Fibroblast of lung (primary cell): ENCODE data around the gene DNAH1. TPM values are rescaled to one million over a fixed set of nuclear protein-coding genes. Genes with fewer than 3 reads are reported as not detected.

Source experiments
- DNase-seq, 2 donors: peaks; one replicate each; pipeline versions ENCODE4 v3.0.0 to v3.0.0-alpha.2; 2010; ENCODE audit warnings: low read depth in 2 of 2
- H2AFZ ChIP-seq: 2 replicates; pipeline ENCODE4 v1.5.1; 2012; ENCODE audit warnings: low read length, control low read depth, inconsistent platforms
- H3K27ac ChIP-seq: 2 replicates; pipeline ENCODE4 v1.5.1; 2011; ENCODE audit warnings: low read length, control low read depth; ENCODE audit not compliant: insufficient read depth
- H3K27me3 ChIP-seq: 2 replicates; pipeline ENCODE4 v1.5.1; 2011; ENCODE audit warnings: mild to moderate bottlenecking, low read length; ENCODE audit not compliant: control insufficient read depth, insufficient read depth
- H3K36me3 ChIP-seq: 2 replicates; pipeline ENCODE4 v1.5.1; 2011; ENCODE audit warnings: low read length; ENCODE audit not compliant: control insufficient read depth, insufficient read depth
- H3K4me1 ChIP-seq: 2 replicates; pipeline ENCODE4 v1.5.1; 2011; ENCODE audit warnings: low read length; ENCODE audit not compliant: control insufficient read depth, insufficient read depth; ENCODE audit errors: extremely low read depth
- H3K4me2 ChIP-seq: 2 replicates; pipeline ENCODE4 v1.5.1; 2011; ENCODE audit warnings: low read length, control low read depth; ENCODE audit not compliant: insufficient read depth; ENCODE audit errors: extremely low read depth
- H3K4me3 ChIP-seq, 4 experiments: fragments of 200-600 bp in 1 of 4; sonication (generic) in 1 of 4; replicated peaks in 1 of 4; 2 replicates each; pipeline ENCODE4 v1.5.1; 2011 to 2016; ENCODE audit warnings: low read length in 4 of 4, low read depth in 3 of 4, mild to moderate bottlenecking in 3 of 4, control low read depth in 2 of 4, inconsistent platforms in 1 of 4, mixed read lengths in 1 of 4; ENCODE audit not compliant: insufficient read depth in 1 of 4; ENCODE audit errors: control extremely low read depth in 1 of 4
- H3K79me2 ChIP-seq: 2 replicates; pipeline ENCODE4 v1.5.1; 2012; ENCODE audit warnings: mild to moderate bottlenecking, low read length, inconsistent platforms; ENCODE audit not compliant: control insufficient read depth, insufficient read depth
- H3K9ac ChIP-seq: 2 replicates; pipeline ENCODE4 v1.5.1; 2011; ENCODE audit warnings: mild to moderate bottlenecking, low read length, control low read depth; ENCODE audit not compliant: insufficient read depth
- H3K9me3 ChIP-seq: 2 replicates; pipeline ENCODE4 v1.5.1; 2012; ENCODE audit warnings: low read depth, low read length; ENCODE audit not compliant: control insufficient read depth, insufficient read depth
- H4K20me1 ChIP-seq: 2 replicates; pipeline ENCODE4 v1.5.1; 2011; ENCODE audit warnings: low read length; ENCODE audit not compliant: control insufficient read depth, insufficient read depth; ENCODE audit errors: extremely low read depth
- CTCF ChIP-seq, 2 donors: IDR thresholded peaks in 1 of 2; conservative IDR thresholded peaks in 1 of 2; 1 replicate in 1 of 2; 2 replicates in 1 of 2; pipeline ENCODE4 v1.5.1; 2011 to 2012; ENCODE audit warnings: low read length in 2 of 2, control low read depth in 1 of 2, inconsistent platforms in 1 of 2, low read depth in 1 of 2, mild to moderate bottlenecking in 1 of 2
- EZH2 ChIP-seq: IDR thresholded peaks from 2 replicates; pipeline ENCODE4 v1.5.1; 2012; ENCODE audit warnings: low read length, control low read depth, mild to moderate bottlenecking; ENCODE audit errors: missing control alignments
- polyA plus RNA-seq, 2 donors: library from polyadenylated mRNA; depleted of rRNA in 1 of 2; stranded (reverse) in 1 of 2; unstranded in 1 of 2; fragments of >200 nt; gene quantifications; 2 replicates each; pipeline ENCODE4 v1.2.1, GENCODE V29; 2011 to 2012; ENCODE audit warnings: missing spikeins in 1 of 2
- total RNA-seq: library from RNA; depleted of rRNA; stranded (reverse); fragments of >200 nt; gene quantifications from 2 replicates; pipeline ENCODE4 v1.2.1, GENCODE V29; 2014

DNAH1 gene
- total and polyA plus RNA-seq, 2 donors (not counting 1 experiment from before 2014, with no cell fraction given) = 1.9 to 3.0 TPM

DNA sequence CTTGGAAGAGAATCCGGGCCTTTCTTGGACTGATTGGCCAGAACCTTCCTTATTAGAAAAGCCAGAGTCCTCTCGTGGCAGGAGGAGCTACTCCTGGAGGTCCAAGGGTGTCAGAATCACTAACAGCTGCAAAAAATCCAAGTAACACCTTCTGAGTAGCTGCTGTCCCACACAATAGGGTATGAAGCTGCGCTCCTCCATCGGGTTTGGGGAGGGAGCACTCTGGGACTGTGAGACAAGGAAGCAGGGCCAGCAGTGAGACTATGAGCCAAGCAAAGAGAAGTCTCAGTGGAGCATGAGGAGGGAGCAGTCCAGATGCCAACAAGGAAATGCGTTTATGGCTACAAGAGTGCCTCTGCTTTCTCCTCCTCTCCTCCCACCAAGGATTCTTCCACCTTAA, 107.1 kb downstream of the DNAH1 start:
- DNase-seq = no peak
- Histone ChIP-seq H3K4me1 (no peaks in the 10 kb centered on the region), H3K4me2 (no peak overlapping the region)

GRCh38 chr3:52428151-52429005, 112.3 kb downstream of the DNAH1 start:
- peak; percentile 66 to 89 for DNase-seq
- Histone ChIP-seq H2AFZ (no peak overlapping the region), H3K36me3 (no peaks in the 10 kb centered on the region), H3K27ac (no peak overlapping the region), H3K9me3 (no peaks in the 10 kb centered on the region), H3K4me1 (no peaks in the 10 kb centered on the region), H3K9ac (no peak overlapping the region), H3K4me3 (no peak overlapping the region), H4K20me1 (no peaks in the 10 kb centered on the region), H3K79me2 (no peaks in the 10 kb centered on the region), H3K4me2 (no peak overlapping the region), H3K27me3 (no peaks in the 10 kb centered on the region)
- TF ChIP-seq CTCF (conservative IDR thresholded peaks at IDR 0.05 in 1 of 2, IDR thresholded peaks at IDR 0.05 in 1 of 2; ENCODE audit: low read depth in 1 of 2, low read length in 2 of 2) (peak; percentile 85 to 89), EZH2 (no peak)

More for the DNA sequence above, 107.1 kb downstream of the DNAH1 start:
- Histone ChIP-seq H3K9ac (no peak overlapping the region), H3K36me3 (no peaks in the 10 kb centered on the region), H3K9me3 (no peaks in the 10 kb centered on the region), H4K20me1 (no peaks in the 10 kb centered on the region), H3K4me3 (no peak overlapping the region), H2AFZ (no peak overlapping the region), H3K27ac (no peak overlapping the region), H3K79me2 (no peaks in the 10 kb centered on the region), H3K27me3 (no peaks in the 10 kb centered on the region)
- no peak for TF ChIP-seq CTCF (conservative IDR thresholded peaks at IDR 0.05 in 1 of 2, IDR thresholded peaks at IDR 0.05 in 1 of 2; ENCODE audit: low read depth in 1 of 2, low read length in 2 of 2)
- no peak for TF ChIP-seq EZH2

DNA sequence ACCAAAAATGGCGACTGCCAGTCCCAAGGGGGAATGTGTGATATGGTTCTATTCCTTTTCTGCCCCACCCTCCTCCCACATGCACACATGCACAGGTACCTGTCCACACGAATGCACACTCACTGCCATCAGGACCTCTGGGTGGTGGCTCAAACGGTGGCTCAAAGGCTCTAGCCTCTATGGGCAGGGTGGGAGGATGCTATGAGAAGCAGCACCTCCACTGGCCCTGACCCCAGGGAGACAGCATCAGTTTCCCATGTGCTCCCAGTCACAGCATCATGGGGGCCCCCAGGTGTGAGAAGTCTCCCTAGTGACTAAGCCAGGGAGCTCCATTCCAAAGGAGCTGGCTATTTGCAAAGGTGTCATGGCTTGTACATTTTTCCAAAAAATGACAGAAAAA, 112.9 kb downstream of the DNAH1 start:
- no peaks in the 10 kb centered on the region for H4K20me1 ChIP-seq
- peaks cover 4% of the 10 kb centered on the region for H3K27me3 ChIP-seq
- H3K27ac ChIP-seq = no peak overlapping the region
- no peak overlapping the region for H3K4me3 ChIP-seq
- H2AFZ ChIP-seq = no peak overlapping the region
- H3K4me1 ChIP-seq = no peaks in the 10 kb centered on the region
- no peaks in the 10 kb centered on the region for H3K9me3 ChIP-seq
- H3K79me2 ChIP-seq = no peaks in the 10 kb centered on the region
- no peak overlapping the region for H3K9ac ChIP-seq
- H3K4me2 ChIP-seq = no peak overlapping the region
- no peaks in the 10 kb centered on the region for H3K36me3 ChIP-seq
- DNase-seq = no peak
- no peak for TF ChIP-seq CTCF (conservative IDR thresholded peaks at IDR 0.05 in 1 of 2, IDR thresholded peaks at IDR 0.05 in 1 of 2; ENCODE audit: low read depth in 1 of 2, low read length in 2 of 2)
- TF ChIP-seq EZH2 = no peak
